ENCODE measurements around the gene RALGAPB. TPM values are rescaled to one million over a fixed set of nuclear protein-coding genes. Genes with fewer than 3 reads are reported as not detected.
"Not testable (repeated sequence)": the region's sequence is repeated elsewhere in the genome, so short reads cannot be mapped to it uniquely, and the experiment has no call there.

The RALGAPB gene
- total RNA-seq, 2 experiments from 2014 or later, result 19.0 to 42.9 TPM

GRCh38 chr20:38435555-38435939 lies 37.1 kb upstream of the RALGAPB start:
- no peaks in the 10 kb centered on the region for H3K9me3 ChIP-seq (ENCODE audit: low read length)
- H3K9me2 ChIP-seq (ENCODE audit: insufficient read depth, low read length), result no peaks in the 10 kb centered on the region
- intact Hi-C loops (cut with micrococcal nuclease; ENCODE audit: unreplicated experiment), result loop anchor here (1.0 to 2.0 kb wide), 2 partner anchors 11 to 37 kb away; partner anchors contain the start of gene RALGAPB
- H4K20me1 ChIP-seq (ENCODE audit: insufficient read depth, low read length), result peaks cover 36% of the 10 kb centered on the region
- H3K79me2 ChIP-seq (ENCODE audit: insufficient read depth, low read depth, low read length), result peaks cover 47% of the 10 kb centered on the region
- ChIA-PET POLR2A (interaction anchor here (0.9 to 2.9 kb wide), 4 partner anchors 12 to 37 kb away, joined by 4 to 27 read pairs (median 7); partner anchors contain the start of gene RALGAPB), CTCF (ENCODE audit: unreplicated experiment) (interaction anchor here (0.9 to 2.2 kb wide), 2 partner anchors 19 to 37 kb away, joined by 5 to 7 read pairs; partner anchors contain the start of gene RALGAPB)
- H3K4me2 ChIP-seq (ENCODE audit: low read length), result no peak overlapping the region
- peak overlapping the region; percentile 78; the same call in 1 of the 2 replicates for H2AFZ ChIP-seq (ENCODE audit: low read length)
- no peak overlapping the region for H3K27ac ChIP-seq (ENCODE audit: low read depth, low read length, poor library complexity, severe bottlenecking)
- TF ChIP-seq EZH2phosphoT487 (IDR thresholded peaks at IDR 0.05; ENCODE audit: borderline replicate concordance, low read depth, low read length), result no peak
- no peak for TF ChIP-seq CTCF (conservative IDR thresholded peaks at IDR 0.05; ENCODE audit: low read length)
- peaks cover 45% of the 10 kb centered on the region for H3K36me3 ChIP-seq (ENCODE audit: insufficient read depth, low read length)
- DNase-seq (ENCODE audit: low spot score), result no peak
- no peak overlapping the region for H3K4me3 ChIP-seq (ENCODE audit: low read depth, low read length, poor library complexity, severe bottlenecking)
- no TSS peak for BruUV-seq (replicated peaks)
- H3K4me1 ChIP-seq (ENCODE audit: insufficient read depth, low read length, poor library complexity, severe bottlenecking), result peaks cover 26% of the 10 kb centered on the region

DNA sequence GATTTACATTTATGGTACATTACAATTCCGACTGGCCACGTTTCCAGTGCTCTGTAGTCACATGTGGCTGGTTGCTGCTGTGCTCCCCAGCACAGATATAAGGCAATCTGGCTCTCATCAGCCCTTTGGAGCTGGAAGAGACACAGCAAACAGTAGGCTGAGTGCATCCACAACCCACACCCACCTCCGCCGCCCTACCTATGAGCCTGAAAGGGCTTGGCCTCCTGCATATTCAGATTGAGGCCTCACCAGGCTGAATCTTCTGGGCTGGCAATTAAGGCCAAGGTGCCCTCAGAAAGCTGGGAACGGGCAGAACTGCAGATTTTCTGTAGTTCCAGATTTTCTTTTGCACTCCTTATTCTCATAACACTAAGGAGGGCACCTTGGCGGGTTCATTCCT lies 34.8 kb upstream of the RALGAPB start:
- Histone ChIP-seq H3K4me2 (ENCODE audit: low read length) (no peak overlapping the region), H4K20me1 (ENCODE audit: insufficient read depth, low read length) (peaks cover 16% of the 10 kb centered on the region; the same call in 1 of the 2 replicates), H3K79me2 (ENCODE audit: insufficient read depth, low read depth, low read length) (peaks cover 24% of the 10 kb centered on the region), H3K4me1 (ENCODE audit: insufficient read depth, low read length, poor library complexity, severe bottlenecking) (peaks cover 9% of the 10 kb centered on the region), H3K36me3 (ENCODE audit: insufficient read depth, low read length) (peaks cover 22% of the 10 kb centered on the region), H3K9me3 (ENCODE audit: low read length) (no peaks in the 10 kb centered on the region), H3K27ac (ENCODE audit: low read depth, low read length, poor library complexity, severe bottlenecking) (no peak overlapping the region), H3K9me2 (ENCODE audit: insufficient read depth, low read length) (no peaks in the 10 kb centered on the region), H2AFZ (ENCODE audit: low read length) (no peak overlapping the region), H3K4me3 (ENCODE audit: low read depth, low read length, poor library complexity, severe bottlenecking) (no peak overlapping the region)
- POLR2A ChIA-PET, result interaction anchor here (1.0 to 2.0 kb wide), 3 partner anchors 8 to 116 kb away, joined by 3 to 9 read pairs (median 3); no protein-coding TSS in a partner anchor
- CTCF ChIA-PET (ENCODE audit: unreplicated experiment), result no interaction called here
- no peak for DNase-seq (ENCODE audit: low spot score)
- TF ChIP-seq EZH2phosphoT487 (IDR thresholded peaks at IDR 0.05; ENCODE audit: borderline replicate concordance, low read depth, low read length) (no peak), CTCF (conservative IDR thresholded peaks at IDR 0.05; ENCODE audit: low read length) (no peak)
- BruUV-seq (replicated peaks), result no TSS peak
- intact Hi-C loops (cut with micrococcal nuclease; ENCODE audit: unreplicated experiment), result no loop called here

GRCh38 chr20:38441110-38441509 lies 31.5 kb upstream of the RALGAPB start:
- H3K27ac ChIP-seq (ENCODE audit: low read depth, low read length, poor library complexity, severe bottlenecking); BruUV-seq (replicated peaks); POLR2A ChIA-PET; H4K20me1 ChIP-seq (ENCODE audit: insufficient read depth, low read length); H3K4me3 ChIP-seq (ENCODE audit: low read depth, low read length, poor library complexity, severe bottlenecking); H3K4me1 ChIP-seq (ENCODE audit: insufficient read depth, low read length, poor library complexity, severe bottlenecking); H3K36me3 ChIP-seq (ENCODE audit: insufficient read depth, low read length); H2AFZ ChIP-seq (ENCODE audit: low read length); H3K79me2 ChIP-seq (ENCODE audit: insufficient read depth, low read depth, low read length); H3K4me2 ChIP-seq (ENCODE audit: low read length); H3K9me3 ChIP-seq (ENCODE audit: low read length); CTCF ChIA-PET (ENCODE audit: unreplicated experiment); H3K9me2 ChIP-seq (ENCODE audit: insufficient read depth, low read length); DNase-seq (ENCODE audit: low spot score): not testable (repeated sequence)
- intact Hi-C loops (cut with micrococcal nuclease; ENCODE audit: unreplicated experiment), result loop anchor here (10.0 kb wide), 1 partner anchor 524 kb away; the partner anchor contains the start of gene DHX35
